RWPE2 (cell line): ENCODE results near the gene CFAP300.

Source experiments
- ATAC-seq: fragments of 200-7000 bp; cut with Tn5 transposase; 3 replicates; pipeline ENCODE4 v1.9.1; 2021; ENCODE audit warnings: low read depth
- DNase-seq: peaks from one replicate; pipeline ENCODE4 v3.0.0-alpha.2; 2020; ENCODE audit warnings: low spot score
- H3K27ac ChIP-seq: fragments of 450-650 bp; 2 replicates; pipeline ENCODE4 v1.5.1; 2017; ENCODE audit warnings: mild to moderate bottlenecking; ENCODE audit not compliant: poor library complexity, severe bottlenecking
- H3K27me3 ChIP-seq: fragments of 250-450 bp; sonication (Bioruptor Pico); 2 replicates; pipeline ENCODE4 v1.5.1; 2021; ENCODE audit warnings: mild to moderate bottlenecking, moderate library complexity; ENCODE audit not compliant: insufficient read depth, poor library complexity, severe bottlenecking
- H3K36me3 ChIP-seq: fragments of 250-450 bp; sonication (Bioruptor Pico); 2 replicates; pipeline ENCODE4 v1.5.1; 2020; ENCODE audit warnings: low read depth, mild to moderate bottlenecking, moderate library complexity
- H3K4me1 ChIP-seq: fragments of 250-450 bp; sonication (Bioruptor Pico); 2 replicates; pipeline ENCODE4 v1.5.1; 2021; ENCODE audit warnings: mild to moderate bottlenecking, moderate library complexity; ENCODE audit not compliant: insufficient read depth, poor library complexity, severe bottlenecking
- H3K4me3 ChIP-seq: fragments of 250-450 bp; sonication (Bioruptor Pico); 2 replicates; pipeline ENCODE4 v1.5.1; 2021; ENCODE audit warnings: mild to moderate bottlenecking, moderate library complexity; ENCODE audit not compliant: severe bottlenecking
- H3K9me3 ChIP-seq: fragments of 250-450 bp; sonication (Bioruptor Pico); 2 replicates; pipeline ENCODE4 v1.5.1; 2021; ENCODE audit warnings: mild to moderate bottlenecking, moderate library complexity; ENCODE audit not compliant: severe bottlenecking
- CTCF ChIP-seq: fragments of 450-650 bp; IDR thresholded peaks from one replicate; pipeline ENCODE4 v1.5.1; 2017; ENCODE audit warnings: mild to moderate bottlenecking, moderate library complexity; ENCODE audit not compliant: poor library complexity, severe bottlenecking

The CFAP300 gene

GRCh38 chr11:102118937-102119336 lies 71.7 kb downstream of the CFAP300 start:
- Histone ChIP-seq H3K4me1 (peaks cover 72% of the 10 kb centered on the region), H3K27me3 (no peaks in the 10 kb centered on the region), H3K27ac (peak overlapping the region; percentile 98), H3K9me3 (no peaks in the 10 kb centered on the region), H3K36me3 (peaks cover 72% of the 10 kb centered on the region), H3K4me3 (no peak overlapping the region)
- no peak for TF ChIP-seq CTCF
- DNase-seq, result no peak
- ATAC-seq, result no peak

- DNase-seq, result no peak
- peaks cover 61% of the 10 kb centered on the region for H3K4me1 ChIP-seq
Observed at GRCh38 chr11:102119997-102120396, 72.8 kb downstream of the CFAP300 start.

GRCh38 chr11:102120437-102120973 lies 73.3 kb downstream of the CFAP300 start:
- no peaks in the 10 kb centered on the region for H3K27me3 ChIP-seq
- H3K36me3 ChIP-seq, result peaks cover 66% of the 10 kb centered on the region
- peaks cover 56% of the 10 kb centered on the region for H3K4me1 ChIP-seq
- H3K9me3 ChIP-seq, result no peaks in the 10 kb centered on the region
- DNase-seq, result no peak
- peak; percentile 65 for ATAC-seq
- H3K4me3 ChIP-seq, result no peak overlapping the region
- peak overlapping the region; percentile 98 for H3K27ac ChIP-seq
- no peak for TF ChIP-seq CTCF

More at GRCh38 chr11:102119997-102120396, 72.8 kb downstream of the CFAP300 start:
- TF ChIP-seq CTCF, result no peak
- no peak overlapping the region for H3K4me3 ChIP-seq
- peaks cover 69% of the 10 kb centered on the region for H3K36me3 ChIP-seq
- peak overlapping the region; percentile 98 for H3K27ac ChIP-seq
- no peaks in the 10 kb centered on the region for H3K9me3 ChIP-seq
- H3K27me3 ChIP-seq, result no peaks in the 10 kb centered on the region
- ATAC-seq, result peak; percentile 15; the same call in 1 of the 3 replicates

- H3K27ac ChIP-seq, result peak overlapping the region; percentile 98
- TF ChIP-seq CTCF, result no peak
- H3K36me3 ChIP-seq, result peaks cover 66% of the 10 kb centered on the region
- ATAC-seq, result no peak
- no peak for DNase-seq
- no peaks in the 10 kb centered on the region for H3K27me3 ChIP-seq
- H3K4me1 ChIP-seq, result peaks cover 48% of the 10 kb centered on the region
- no peak overlapping the region for H3K4me3 ChIP-seq
- no peaks in the 10 kb centered on the region for H3K9me3 ChIP-seq
Observed at GRCh38 chr11:102121329-102121728, 74.1 kb downstream of the CFAP300 start.
